ENCODE results near the gene CDH13.

GRCh38 chr16:82808036-82808435 lies 181.3 kb downstream of the CDH13 start:
- TF ChIP-seq CTCF (IDR thresholded peaks at IDR 0.05; ENCODE audit: low read length) (no peak), EZH2 (optimal IDR thresholded peaks at IDR 0.05; ENCODE audit: low read depth, low read length) (no peak)
